Activated T-helper 2 cell treated with anti-CD3 and anti-CD28 coated beads, Interferon-gamma antibody, Interleukin-2, Interleukin-4, amounts not matched to agents 10 μg/mL and 5 μg/mL and 100 μg/mL, durations not matched to agents 14 hours and 24 hours and 36 hours (primary cell): Measurements from ENCODE around the gene SH3BGR. TPM values are rescaled to one million over a fixed set of nuclear protein-coding genes. Genes with fewer than 3 reads are reported as not detected.

Experiments
- DNase-seq: peaks from one replicate; pipeline ENCODE4 v3.0.0; 2021; ENCODE audit warnings: low spot score
- H3K27ac Mint-ChIP-seq: one replicate; pipeline ENCODE4 v1.8.0; 2021; ENCODE audit warnings: mixed read lengths
- H3K27me3 Mint-ChIP-seq: one replicate; pipeline ENCODE4 v1.8.0; 2021; ENCODE audit warnings: low read depth, mixed read lengths
- H3K36me3 Mint-ChIP-seq: one replicate; pipeline ENCODE4 v1.8.0; 2021; ENCODE audit warnings: low read depth, mixed read lengths
- H3K4me1 Mint-ChIP-seq: one replicate; pipeline ENCODE4 v1.8.0; 2021; ENCODE audit warnings: low read depth, mixed read lengths
- H3K4me3 Mint-ChIP-seq: one replicate; pipeline ENCODE4 v1.8.0; 2021; ENCODE audit warnings: low read depth, mild to moderate bottlenecking, moderate library complexity, mixed read lengths
- H3K9me3 Mint-ChIP-seq: one replicate; pipeline ENCODE4 v1.8.0; 2021; ENCODE audit warnings: mixed read lengths
- intact Hi-C: fragments of 100-400 bp; cut with micrococcal nuclease; formaldehyde crosslinking; loops from one replicate; pipeline ENCODE4 v1.15.1; 2023
- total RNA-seq: library from RNA; stranded (reverse); gene quantifications from 2 replicates; pipeline ENCODE4 v1.2.3, GENCODE V29; 2022

The SH3BGR gene
- total RNA-seq, 1 donor from 2014 or later = 1.0 TPM

DNA sequence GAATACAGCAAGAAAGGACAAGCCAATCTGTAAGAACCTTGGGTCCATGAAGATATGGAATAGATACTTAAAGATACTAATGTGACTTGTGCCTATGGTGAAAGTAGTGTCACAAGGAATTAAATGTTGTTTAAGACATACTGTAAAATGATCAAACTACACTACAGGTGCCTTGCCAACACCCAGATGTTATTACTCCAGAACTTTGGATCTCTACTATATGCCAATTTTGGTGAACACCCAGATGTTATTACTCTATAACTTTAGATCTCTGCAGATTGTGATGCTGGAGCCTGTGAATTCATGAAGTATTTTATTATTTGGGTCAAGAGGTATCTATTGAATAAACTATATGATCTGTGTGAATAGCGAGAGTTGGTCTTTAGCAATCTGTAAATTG, 101.1 kb downstream of the SH3BGR start:
- intact Hi-C loops = no loop called here
- Mint-ChIP-seq H3K4me3 (no peak overlapping the region), H3K36me3 (no peaks in the 10 kb centered on the region), H3K27me3 (no peaks in the 10 kb centered on the region), H3K27ac (no peak overlapping the region), H3K4me1 (no peaks in the 10 kb centered on the region), H3K9me3 (no peaks in the 10 kb centered on the region)
- no peak for DNase-seq

DNA sequence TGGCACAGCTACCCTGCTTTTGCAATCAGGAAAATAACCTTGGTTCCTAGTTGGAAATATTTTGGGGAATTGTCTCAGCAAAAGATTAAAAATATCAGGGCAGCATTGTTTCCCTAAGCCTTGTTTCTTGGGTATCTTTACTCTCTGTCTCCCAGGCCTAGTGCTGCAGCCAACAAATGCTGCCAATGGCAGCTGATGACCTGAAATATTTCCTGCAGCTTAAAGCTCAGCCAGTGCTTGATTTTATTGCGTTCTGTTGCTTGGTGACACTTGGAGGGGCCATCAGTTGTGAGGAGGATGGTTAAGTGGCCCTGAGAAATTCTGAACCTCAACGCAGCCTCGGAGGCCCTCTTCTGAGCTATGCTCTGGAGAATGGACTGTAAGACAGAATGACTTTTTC, 101.6 kb downstream of the SH3BGR start:
- DNase-seq = no peak
- Mint-ChIP-seq H3K27ac (no peak overlapping the region), H3K4me1 (no peaks in the 10 kb centered on the region), H3K27me3 (no peaks in the 10 kb centered on the region), H3K36me3 (no peaks in the 10 kb centered on the region), H3K9me3 (no peaks in the 10 kb centered on the region), H3K4me3 (no peak overlapping the region)
- intact Hi-C loops = no loop called here

DNA sequence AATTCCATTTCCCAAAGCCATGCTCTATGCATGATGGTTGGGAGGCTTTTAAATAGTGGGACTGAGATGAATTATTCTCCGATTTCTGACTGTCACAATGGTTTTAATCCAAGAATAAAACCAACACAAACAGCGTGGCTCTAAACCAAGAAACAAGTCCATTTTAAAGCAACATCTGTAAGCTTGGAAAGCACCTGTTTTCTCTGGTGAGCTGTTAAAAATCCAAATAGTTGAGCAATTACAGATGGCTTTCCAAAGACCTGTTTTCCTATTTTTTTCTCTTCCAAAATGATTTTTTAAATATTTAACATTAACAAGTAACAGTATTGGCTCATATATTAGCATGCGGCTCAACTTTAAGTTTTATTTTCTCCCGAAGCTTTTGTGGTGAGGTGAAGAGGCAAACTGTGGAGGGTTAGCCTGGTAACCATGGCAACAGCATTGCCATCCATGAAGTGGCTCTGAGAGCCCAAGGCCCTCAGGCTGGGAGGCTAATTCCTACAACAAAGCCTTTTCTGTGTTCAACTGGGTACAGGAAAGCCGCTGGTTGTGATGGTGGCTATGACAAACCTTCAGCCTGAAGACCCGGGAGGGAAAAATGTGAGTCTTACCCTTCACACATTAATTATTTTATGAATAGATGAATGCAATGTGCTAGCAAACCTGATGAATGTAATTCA, 104.3 kb downstream of the SH3BGR start:
- Mint-ChIP-seq H3K27me3 (no peaks in the 10 kb centered on the region), H3K36me3 (no peaks in the 10 kb centered on the region), H3K27ac (no peak overlapping the region), H3K4me3 (no peak overlapping the region), H3K9me3 (no peaks in the 10 kb centered on the region), H3K4me1 (no peaks in the 10 kb centered on the region)
- intact Hi-C loops = no loop called here
- no peak for DNase-seq

DNA sequence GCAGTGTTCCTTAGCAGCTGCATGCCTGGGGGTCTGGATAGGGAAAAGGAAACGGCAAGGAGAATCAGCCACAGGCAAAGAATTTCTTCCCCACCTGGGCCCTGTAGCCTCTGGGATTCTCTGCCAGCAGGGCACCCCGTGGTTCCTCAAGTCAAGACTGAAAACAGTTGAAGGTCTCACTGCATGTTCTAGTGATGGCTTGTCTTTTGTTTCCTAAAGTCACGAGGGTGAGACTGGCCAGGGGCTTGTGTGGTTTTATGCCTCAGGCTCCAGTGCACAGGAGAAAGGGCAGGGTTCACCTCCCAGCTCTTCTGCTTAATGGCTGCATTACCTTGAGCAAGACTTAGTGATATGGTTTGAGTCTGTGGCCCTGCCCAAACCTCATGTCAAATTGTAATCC, 107.7 kb downstream of the SH3BGR start:
- Mint-ChIP-seq H3K27me3 (no peaks in the 10 kb centered on the region), H3K4me1 (no peaks in the 10 kb centered on the region), H3K4me3 (no peak overlapping the region), H3K27ac (no peak overlapping the region), H3K36me3 (no peaks in the 10 kb centered on the region), H3K9me3 (no peaks in the 10 kb centered on the region)
- intact Hi-C loops = no loop called here
- no peak for DNase-seq

DNA sequence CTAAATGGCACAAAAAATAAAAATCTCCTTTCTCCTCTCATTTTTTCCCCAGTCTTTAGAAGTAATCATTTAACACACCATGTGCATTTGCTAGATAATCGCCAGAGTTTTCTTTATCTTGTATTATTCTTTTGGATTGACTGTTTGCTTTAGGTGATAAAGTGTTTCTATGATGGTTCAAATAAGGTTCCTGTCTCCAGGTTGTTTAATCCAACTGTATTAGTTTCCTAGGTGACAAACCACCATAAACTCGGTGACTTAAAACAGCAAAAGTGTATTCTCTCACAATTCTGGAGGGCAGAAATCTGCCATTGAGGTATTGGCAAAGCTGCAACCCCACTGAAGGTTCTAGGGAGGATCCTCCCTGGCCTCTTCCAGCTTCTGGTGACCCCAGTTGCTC, 109.4 kb downstream of the SH3BGR start:
- Mint-ChIP-seq H3K4me3 (no peak overlapping the region), H3K9me3 (no peaks in the 10 kb centered on the region), H3K4me1 (no peaks in the 10 kb centered on the region), H3K27me3 (no peaks in the 10 kb centered on the region), H3K27ac (no peak overlapping the region), H3K36me3 (no peaks in the 10 kb centered on the region)
- intact Hi-C loops = no loop called here
- DNase-seq = no peak

DNA sequence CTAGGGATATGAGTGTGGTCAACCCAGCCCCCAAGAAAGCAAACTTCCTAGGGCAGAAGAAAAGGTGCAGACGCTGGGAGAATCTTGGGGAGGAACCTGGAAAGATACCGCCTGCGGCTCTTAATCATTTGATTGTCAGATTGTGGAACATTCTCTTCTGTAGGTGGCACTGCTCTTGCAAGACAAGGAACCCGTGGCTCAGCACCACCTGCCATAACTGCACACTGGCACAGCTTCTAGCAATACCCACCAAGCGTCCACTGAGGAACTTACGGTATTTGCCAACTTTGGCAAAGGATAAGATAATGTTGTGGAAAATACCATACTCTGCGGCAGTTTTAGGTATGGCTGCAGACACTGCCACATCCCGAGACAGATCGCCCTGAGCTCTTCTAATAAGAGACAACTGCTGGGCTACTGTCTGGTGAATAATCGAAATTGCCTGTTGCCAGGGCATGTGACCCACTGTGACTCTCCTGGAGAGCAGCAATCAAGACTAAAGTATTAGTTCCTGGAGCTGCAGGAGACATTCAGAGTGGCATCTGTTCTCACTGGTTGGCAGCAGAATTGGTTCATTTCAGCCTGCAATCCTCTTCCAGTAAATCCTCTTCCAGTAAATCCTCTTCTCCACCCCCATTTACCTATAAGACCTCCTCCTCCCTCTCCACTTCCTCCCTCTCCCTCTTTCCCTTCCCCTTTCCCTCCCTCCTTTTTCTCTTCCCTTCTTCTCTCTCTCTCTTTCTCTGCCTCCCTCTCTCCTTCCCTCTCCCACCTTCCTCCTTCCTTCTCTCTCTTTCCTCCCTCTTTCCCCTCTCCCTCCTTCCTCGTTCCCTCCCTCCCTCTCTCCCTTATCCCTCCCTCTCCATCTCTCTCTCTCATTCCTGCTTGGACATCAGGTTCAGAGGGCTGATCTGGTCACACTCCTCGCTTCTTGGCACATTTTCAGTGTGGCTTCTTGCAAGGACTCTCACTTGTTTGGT, 111.3 kb downstream of the SH3BGR start:
- H3K4me3 Mint-ChIP-seq = no peak overlapping the region
- H3K27ac Mint-ChIP-seq = no peak overlapping the region
- no peaks in the 10 kb centered on the region for H3K36me3 Mint-ChIP-seq
- no peaks in the 10 kb centered on the region for H3K9me3 Mint-ChIP-seq
- intact Hi-C loops = no loop called here
- no peak for DNase-seq
- no peaks in the 10 kb centered on the region for H3K27me3 Mint-ChIP-seq
- no peaks in the 10 kb centered on the region for H3K4me1 Mint-ChIP-seq

DNA sequence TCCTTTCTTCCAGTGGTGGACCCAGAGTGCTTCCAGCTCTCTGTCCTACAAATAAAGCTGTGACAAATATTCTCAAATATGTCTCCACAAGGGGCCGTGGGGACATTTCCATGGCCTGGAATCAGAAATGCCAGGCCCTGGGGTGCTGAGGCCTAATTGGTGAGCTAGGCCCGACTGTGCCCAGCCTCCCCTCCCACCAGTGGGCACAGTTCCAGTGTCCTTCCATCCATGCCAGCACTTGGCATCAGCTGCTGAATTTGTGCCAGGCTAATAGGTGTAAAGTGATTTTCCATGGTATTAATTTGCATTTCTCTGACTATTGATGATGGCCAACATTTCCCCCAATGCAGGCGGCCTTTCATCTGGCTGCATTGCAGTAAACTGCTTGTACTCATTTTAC, 112.4 kb downstream of the SH3BGR start:
- H3K27me3 Mint-ChIP-seq = no peaks in the 10 kb centered on the region
- H3K9me3 Mint-ChIP-seq = no peaks in the 10 kb centered on the region
- no peaks in the 10 kb centered on the region for H3K36me3 Mint-ChIP-seq
- H3K4me3 Mint-ChIP-seq = no peak overlapping the region
- no peaks in the 10 kb centered on the region for H3K4me1 Mint-ChIP-seq
- intact Hi-C loops = no loop called here
- no peak overlapping the region for H3K27ac Mint-ChIP-seq
- DNase-seq = no peak

Other genes starting within 250 kb of the SH3BGR start
- gene BRWD1, start 138.3 kb upstream of the SH3BGR start, total RNA-seq = 34.8 and 36.0 TPM in 2 replicates
- 398 TPM in 2 replicates for gene HMGN1, start 102.9 kb upstream of the SH3BGR start, total RNA-seq
- gene LCA5L, start 6.2 kb upstream of the SH3BGR start, total RNA-seq = 0.32 TPM in 1 of 2 replicates, not detected in the other
- gene B3GALT5, start 161.0 kb downstream of the SH3BGR start, total RNA-seq = not detected in 2 replicates